Esophagus muscularis mucosa (tissue), 3 donors: ENCODE results near the gene CNGB1.

Source experiments
- POLR2AphosphoS5 ChIP-seq, 2 donors: sonication (generic); formaldehyde crosslinking; IDR thresholded peaks; one replicate each; pipeline ENCODE4 v1.6.1; 2017; ENCODE audit warnings: antibody characterized with exemption in 2 of 2
- TF ChIP-seq, protein P1 (sequence below), 3 experiments: fragments of 200-600 bp in 2 of 3; fragments of 450-650 bp in 1 of 3; sonication (generic) in 2 of 3; IDR thresholded peaks; one replicate each; pipeline ENCODE4 v1.5.1; 2017 to 2019; ENCODE audit warnings: antibody characterized with exemption in 3 of 3, mild to moderate bottlenecking in 2 of 3, moderate library complexity in 1 of 3

DNA sequence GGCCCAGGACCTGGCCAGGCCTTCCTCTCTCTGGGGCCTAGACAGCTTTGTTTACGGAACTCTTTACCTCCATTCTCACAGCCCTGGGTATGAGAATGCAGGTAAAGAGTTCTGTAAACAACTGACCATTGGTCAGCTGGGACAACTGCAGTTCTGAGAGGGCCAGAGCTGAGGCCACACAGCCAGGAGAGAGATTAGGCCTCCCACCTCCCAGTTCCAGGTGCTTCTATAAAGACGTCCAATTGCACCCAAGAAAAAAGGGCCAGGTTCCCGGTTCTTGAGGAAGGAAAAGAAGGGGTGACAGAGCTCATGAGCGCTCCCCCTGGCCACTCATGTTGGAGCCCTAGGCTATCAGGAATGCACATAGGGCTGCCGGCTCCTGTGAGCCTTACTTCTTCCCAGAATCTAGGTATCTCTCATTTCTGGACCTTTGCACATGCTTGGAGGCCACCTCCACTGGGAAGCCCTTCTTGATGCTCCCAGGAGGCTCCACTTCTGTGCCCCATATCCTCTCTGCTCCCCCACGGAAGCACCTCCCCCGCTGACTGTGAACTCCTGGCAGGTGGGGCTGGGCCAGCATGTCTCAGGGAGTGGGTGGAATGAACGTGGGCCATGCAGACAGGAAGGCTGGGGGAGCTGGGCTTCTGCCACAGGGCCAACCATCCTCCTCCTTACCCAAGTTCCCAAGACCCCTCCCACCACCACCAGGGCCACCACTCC lies 13.1 kb downstream of the CNGB1 start:
- TF ChIP-seq, protein P1, sequence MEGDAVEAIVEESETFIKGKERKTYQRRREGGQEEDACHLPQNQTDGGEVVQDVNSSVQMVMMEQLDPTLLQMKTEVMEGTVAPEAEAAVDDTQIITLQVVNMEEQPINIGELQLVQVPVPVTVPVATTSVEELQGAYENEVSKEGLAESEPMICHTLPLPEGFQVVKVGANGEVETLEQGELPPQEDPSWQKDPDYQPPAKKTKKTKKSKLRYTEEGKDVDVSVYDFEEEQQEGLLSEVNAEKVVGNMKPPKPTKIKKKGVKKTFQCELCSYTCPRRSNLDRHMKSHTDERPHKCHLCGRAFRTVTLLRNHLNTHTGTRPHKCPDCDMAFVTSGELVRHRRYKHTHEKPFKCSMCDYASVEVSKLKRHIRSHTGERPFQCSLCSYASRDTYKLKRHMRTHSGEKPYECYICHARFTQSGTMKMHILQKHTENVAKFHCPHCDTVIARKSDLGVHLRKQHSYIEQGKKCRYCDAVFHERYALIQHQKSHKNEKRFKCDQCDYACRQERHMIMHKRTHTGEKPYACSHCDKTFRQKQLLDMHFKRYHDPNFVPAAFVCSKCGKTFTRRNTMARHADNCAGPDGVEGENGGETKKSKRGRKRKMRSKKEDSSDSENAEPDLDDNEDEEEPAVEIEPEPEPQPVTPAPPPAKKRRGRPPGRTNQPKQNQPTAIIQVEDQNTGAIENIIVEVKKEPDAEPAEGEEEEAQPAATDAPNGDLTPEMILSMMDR (IDR thresholded peaks at IDR 0.05), result no peak
- TF ChIP-seq POLR2AphosphoS5 (IDR thresholded peaks at IDR 0.05), result no peak
